GM10266 (cell line): Measurements from ENCODE around the gene ENTREP1.

Experiments used
- DNase-seq: peaks from one replicate; pipeline ENCODE4 v3.0.0; 2012; ENCODE audit errors: extremely low spot score
- TF ChIP-seq, protein P1 (sequence below): IDR thresholded peaks from 2 replicates; pipeline ENCODE4 v1.5.1; 2012; ENCODE audit warnings: mild to moderate bottlenecking, low read depth; ENCODE audit not compliant: control insufficient read depth, insufficient read depth; ENCODE audit errors: missing control alignments

Gene ENTREP1

DNA sequence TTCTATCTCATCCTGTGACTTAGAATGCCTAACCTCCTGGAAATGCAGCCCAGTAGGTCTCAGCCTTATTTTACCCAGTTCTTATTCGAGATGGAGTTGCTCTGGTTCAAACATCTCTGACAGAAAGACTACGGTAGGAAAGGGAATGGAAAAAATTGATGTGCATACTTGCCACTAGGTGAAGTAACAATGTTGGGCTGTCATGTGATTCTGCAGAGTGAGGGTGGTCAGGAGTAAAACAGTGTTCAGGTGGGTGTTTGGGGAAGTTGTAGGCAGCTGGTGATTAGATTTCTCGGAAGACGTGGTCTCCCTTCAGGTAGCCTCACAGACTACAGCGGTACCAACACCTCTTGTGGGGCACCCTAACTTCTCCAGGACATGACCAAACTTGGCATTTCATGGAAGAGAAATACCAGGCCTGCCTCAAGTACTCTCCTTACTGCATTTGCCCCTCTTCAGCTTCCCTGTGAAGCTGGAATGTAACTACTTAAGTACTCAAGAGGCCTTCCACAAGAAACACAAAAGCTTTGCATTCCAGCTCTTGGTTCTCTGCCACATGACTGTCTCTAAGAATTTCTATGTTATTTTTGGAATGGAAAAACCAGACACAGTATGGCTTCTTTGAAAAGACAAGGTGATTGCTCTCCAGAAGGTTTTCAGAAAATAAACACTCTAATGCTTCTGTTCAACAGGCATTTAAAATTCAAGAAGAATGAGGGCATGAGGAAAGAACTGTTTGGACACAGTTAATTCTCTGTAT lies 17.4 kb upstream of the ENTREP1 start:
- TF ChIP-seq, protein P1, sequence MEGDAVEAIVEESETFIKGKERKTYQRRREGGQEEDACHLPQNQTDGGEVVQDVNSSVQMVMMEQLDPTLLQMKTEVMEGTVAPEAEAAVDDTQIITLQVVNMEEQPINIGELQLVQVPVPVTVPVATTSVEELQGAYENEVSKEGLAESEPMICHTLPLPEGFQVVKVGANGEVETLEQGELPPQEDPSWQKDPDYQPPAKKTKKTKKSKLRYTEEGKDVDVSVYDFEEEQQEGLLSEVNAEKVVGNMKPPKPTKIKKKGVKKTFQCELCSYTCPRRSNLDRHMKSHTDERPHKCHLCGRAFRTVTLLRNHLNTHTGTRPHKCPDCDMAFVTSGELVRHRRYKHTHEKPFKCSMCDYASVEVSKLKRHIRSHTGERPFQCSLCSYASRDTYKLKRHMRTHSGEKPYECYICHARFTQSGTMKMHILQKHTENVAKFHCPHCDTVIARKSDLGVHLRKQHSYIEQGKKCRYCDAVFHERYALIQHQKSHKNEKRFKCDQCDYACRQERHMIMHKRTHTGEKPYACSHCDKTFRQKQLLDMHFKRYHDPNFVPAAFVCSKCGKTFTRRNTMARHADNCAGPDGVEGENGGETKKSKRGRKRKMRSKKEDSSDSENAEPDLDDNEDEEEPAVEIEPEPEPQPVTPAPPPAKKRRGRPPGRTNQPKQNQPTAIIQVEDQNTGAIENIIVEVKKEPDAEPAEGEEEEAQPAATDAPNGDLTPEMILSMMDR: no peak
- DNase-seq: no peak

DNA sequence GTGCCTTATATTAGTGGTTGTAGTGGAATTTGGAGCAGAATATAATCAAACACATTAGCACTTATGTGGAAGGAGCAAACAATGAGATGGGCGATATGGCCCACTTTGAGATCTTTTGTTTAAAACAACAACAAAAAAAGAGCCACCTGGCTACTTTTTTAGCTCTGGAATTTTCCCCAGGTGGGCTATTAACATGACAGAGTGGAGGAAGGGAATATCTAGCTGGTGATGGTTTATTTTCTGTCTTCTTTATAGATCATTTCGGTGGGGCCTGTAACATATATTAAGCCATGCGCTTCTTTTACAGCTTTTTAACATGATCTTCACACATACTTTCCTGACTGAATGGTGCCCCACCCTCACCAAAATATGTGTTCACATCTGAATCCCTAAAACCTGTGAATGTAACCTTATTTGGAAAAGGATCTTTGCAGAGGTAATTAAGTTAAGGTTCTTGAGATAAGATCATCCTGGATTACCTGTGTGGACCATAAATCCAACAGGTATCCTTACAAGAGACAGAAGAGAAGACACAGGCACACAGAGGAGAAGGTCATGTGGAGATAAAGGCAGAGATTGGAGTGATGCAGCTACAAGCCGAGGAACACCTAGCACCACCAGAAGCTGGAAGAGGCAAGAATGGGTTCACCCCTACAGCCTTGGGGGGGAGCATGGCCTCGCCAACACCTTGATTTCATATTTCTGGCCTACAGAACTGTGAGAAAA lies 16.6 kb upstream of the ENTREP1 start:
- TF ChIP-seq, protein P1: no peak
- no peak for DNase-seq

- no peak for DNase-seq
- TF ChIP-seq, protein P1: no peak
These were observed 11.8 kb upstream of the ENTREP1 start for GRCh38 chr9:69313175-69313574.

- DNase-seq: no peak
- TF ChIP-seq, protein P1: no peak
These were observed 10.5 kb upstream of the ENTREP1 start for GRCh38 chr9:69314547-69314946.

DNA sequence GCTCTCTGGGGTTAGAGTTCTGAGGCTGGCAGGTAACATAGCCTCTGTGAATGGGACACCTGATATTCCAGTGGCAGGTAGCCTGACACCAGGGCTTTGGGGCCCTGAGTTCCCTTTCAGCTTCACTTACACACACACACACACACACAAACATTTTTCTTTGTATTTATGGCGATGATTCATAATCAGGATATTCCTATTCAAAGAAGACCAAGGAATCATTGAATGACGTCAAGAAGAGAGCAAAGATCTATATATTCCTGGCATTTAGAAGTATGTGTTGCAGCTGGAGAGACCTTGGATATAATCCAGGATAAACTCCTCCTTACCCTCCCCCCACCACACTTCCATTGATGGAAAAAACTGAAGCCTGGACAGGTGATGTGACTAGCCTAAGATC lies 7.9 kb upstream of the ENTREP1 start:
- no peak for DNase-seq

DNA sequence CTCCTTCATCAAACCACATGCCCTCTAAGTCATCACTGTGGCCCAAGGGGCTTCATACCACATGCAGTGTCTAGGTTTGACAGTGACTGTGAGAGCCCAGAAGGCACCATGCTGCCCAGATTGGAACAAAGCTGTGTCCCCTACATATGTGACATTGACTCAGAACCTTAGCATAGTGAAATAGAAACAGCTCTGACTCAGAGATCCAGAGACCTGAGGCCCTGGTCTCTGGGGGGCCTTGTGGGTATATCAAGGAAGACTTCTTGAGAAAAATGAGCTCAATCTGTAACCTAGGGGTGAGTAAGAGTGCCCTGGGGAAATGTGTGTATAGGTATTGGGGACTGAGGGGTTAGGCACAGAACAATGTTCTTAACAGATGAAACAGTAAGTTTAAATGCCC lies 7.1 kb upstream of the ENTREP1 start:
- TF ChIP-seq, protein P1: no peak
- DNase-seq: no peak

More for the DNA sequence above, 7.9 kb upstream of the ENTREP1 start:
- TF ChIP-seq, protein P1: no peak
